Amniotic epithelial cell (primary cell): ENCODE measurements around the gene POU2AF1.

Experiments used
- DNase-seq: peaks from one replicate; pipeline ENCODE4 v3.0.0-alpha.2; 2010; ENCODE audit warnings: low read depth

The POU2AF1 gene, protein sequence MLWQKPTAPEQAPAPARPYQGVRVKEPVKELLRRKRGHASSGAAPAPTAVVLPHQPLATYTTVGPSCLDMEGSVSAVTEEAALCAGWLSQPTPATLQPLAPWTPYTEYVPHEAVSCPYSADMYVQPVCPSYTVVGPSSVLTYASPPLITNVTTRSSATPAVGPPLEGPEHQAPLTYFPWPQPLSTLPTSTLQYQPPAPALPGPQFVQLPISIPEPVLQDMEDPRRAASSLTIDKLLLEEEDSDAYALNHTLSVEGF

DNA sequence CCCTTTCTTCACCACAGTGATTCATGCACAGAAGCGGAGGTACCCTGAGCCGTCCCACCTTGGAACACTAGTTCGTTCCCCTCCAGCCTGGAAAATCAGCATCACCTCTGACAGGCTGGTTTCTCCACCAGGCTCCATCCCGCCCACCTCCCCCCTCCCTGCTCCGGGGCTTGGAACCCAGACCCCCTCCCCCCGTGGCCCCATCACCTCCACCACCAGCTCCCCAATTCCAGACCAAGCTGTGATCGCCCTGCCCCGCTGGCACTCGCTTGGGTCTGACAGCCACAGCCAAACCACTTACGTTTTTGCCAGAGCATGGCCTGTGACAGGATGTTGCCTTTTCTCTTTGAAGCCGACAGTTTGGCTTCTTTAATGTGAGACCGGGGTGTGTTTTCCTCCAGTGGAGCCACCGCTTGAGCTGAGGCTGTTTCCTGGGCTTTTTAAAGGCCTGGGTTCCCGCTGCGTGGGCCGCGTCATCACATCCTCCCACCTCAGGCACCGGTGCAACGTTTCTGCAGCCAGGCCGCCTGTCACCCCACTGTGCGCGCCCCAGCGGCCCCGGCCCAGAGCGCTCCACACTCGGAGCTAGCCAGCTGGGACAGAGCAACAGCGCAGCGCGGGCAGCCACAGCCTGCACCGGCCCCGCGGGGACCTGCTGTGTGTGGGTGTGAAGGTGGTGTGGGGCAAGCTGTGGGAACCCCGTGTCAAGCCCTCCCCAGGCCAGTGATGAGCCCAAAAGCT, at the start of gene POU2AF1:
TSS of gene POU2AF1 (minus strand) at position 415 of the 741 bp plus-strand sequence. CDS start at position 317, 98 bp downstream.
- peak; percentile 58 for DNase-seq

DNA sequence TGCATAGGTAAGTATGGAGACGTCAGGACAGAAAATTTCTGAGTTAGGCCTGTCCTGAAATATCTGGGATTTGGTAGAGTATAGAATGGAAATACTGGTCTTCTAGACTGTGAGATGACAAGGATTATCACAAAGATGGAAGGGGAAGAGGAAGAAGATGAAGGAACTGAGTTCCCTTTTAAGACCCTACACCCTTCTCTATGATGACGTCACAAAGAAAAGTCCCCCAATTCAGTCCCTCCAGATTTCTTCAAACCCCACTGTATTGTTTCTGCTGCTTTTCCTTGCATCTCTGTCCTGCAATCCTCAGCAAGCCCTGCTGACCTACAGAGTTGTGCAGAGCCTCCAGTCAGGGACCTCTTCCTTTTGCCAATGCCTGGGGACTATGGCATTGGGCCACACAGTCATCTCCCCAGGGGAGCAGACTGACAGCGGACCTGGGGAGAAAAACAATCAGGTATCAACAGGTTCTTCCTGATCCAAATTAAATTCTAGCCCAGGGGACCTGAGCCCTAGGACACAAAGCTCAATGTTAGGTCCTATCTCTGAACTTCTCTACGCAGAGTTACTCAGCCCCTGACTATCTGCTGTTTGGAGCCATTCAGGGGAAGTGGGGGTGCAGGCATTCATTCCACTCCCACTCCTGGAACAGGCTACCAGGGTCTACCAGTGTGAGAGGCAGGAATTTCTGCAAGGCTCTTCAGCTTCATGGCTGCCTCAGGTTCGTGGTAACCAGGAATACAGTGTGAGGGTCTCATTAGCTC, 49.2 kb upstream of the POU2AF1 start:
- DNase-seq: no peak

DNA sequence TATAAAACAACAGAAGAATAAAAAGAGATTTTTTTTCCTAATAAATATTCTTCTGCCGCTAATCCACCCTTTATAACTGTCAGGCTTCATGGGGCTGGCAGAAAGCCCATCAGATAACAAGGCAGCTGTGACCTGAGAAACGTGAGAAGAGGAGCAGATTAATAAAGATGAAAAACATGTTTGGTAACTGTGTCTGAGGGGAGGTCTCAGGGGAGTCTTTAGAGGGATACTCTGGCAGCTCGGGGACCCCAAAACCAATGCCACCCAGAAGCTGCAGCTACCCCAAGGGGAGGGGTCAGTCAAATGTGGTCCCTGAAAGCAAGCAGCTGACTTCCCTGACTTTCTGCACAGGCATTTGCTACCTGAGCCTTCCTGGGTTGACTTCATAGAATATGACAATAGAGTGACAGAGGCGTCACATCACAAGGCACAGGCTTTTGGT, 48.4 kb upstream of the POU2AF1 start:
- peak; percentile 29 for DNase-seq

DNA sequence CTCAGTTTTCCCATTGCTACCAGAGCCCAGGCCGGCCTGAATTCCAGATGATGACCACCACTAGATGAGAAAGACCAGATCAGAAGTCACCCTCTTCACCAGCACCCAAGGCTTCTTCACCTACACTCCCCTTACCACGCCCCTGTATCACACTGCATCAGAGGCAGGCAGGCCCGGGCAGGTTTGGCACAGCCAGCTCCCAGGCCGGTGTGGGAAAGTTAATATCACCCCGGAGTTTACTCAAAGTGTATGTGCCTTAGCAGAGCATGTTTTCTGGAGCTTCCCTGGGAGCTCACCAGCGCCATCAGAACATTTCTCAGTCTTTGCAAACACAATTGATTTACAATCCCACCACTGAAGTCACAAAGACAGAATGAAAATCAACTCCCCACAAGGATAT, 47.5 kb upstream of the POU2AF1 start:
- DNase-seq: no peak

DNA sequence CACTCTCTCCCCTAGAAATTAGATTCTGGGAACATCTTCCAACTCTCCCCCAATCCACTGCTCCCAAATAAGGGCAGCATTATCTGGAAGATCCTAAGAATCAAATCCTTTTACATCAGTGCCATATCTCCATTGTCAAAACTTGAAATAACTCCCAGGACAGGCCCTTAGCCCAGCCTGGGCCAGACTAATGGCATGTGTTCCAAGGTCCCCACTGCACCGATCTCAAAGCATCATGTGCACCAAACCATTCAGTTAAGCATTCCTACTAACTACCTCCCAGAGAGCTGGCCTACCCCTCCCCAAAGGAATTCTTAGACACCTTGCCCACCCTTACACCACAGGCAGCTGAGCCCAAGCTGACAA, 44.2 kb upstream of the POU2AF1 start:
- no peak for DNase-seq

DNA sequence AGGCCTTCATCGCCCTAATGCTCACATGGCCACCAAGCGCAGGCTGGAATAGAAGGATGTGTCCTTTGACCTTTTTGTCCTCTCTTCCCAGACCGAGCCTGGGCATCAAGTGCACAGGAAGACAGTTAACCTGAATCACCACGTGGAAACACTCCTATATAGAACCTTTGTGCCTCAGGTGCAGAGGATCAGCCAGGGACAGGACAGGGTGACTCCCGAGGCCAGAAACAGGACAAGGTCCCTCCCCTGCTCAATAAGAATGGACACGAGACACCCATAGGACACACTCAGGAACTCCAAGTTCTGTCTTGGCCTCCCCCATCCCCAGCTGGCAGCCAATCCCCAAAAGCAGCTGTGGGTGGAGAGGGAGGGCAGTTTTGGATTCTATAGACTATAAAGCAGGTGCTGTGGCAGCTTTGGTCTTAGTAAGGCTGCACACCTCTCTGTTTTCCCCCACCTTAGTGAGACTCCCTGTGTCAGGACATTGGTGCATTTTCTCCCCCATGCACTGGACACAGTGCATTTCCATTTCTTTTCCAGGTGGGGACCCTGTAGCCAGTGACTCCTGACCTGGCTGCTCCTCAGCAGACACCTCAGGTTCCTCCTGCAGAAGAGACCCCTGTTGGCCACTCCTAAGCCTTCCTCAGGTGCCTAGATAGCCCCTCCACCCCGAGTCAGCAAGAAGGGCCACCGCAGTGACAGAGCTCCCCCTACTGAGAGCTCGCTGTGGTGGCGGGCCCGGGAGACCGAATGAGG, 43.6 kb upstream of the POU2AF1 start:
- DNase-seq: peak; percentile 34

DNA sequence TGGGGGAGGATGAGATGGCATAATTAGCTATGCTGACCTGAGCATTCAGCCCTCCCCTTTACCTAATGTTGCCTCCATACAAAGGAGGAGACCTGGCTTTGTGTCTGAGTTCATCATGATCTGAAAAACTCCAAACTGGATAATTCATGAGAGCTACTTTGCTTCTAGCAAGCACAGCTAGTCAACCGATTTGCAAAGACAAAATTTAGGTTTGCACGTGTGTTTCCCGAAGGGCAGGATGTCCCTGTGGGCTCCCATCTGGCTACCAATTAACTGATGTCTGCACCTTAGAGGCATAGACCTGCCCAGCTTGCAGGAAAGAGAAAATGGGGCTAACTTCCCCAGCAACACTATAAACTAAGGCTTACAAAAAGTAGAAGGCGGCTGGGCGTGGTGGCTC, 42.2 kb upstream of the POU2AF1 start:
- DNase-seq: no peak

DNA sequence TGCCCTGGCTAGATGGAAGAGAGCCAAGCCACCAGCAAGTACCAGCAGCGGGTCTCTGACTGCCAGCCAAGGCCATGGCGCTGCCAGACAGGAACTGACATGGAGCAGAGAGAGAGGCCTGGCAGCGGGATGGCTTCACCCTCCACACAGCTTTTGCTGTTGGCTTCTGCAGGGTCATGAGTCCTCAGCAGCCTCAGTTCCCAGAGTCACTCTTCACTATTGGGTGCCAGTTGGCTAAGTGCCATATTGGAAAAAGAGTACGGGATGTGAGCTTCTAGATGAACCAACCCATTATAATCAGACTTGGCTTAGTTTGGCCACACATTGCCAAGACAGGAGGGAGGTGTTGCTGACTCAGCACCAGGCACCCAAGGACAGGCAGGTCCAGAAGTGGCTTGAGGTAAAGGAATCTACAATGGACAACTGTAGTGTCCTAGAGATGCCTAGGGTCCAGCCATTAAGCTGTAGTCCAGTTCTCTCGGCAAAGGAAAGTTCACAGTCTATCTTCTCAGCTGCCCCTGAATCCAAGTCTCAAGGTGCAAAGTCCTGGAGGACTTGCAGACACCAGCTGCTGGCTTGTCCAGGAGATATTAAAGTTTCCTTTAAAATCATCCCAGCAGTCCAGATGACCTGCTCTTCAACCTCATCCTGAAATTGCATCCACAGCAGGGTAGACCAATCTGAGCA, 40.7 kb upstream of the POU2AF1 start:
- DNase-seq: no peak

DNA sequence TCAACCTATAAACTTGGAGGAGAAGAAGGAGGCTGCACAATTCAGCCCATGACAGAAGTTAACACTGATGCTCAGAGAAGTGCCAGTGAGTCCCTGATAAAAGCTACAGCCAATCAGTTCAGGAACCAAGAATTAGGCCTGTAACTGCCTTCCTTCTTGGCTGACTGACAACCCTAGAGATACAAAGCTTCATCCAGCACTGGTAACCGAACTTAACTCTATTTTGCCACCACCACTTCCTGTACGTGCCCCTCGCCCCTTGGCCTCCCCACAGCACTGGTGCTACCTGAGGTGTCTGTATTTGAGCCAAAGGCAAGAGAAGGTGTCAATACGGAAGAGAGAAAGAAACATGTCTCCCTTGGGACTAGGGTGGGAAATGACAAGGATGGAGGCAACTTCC, 40.1 kb upstream of the POU2AF1 start:
- no peak for DNase-seq

DNA sequence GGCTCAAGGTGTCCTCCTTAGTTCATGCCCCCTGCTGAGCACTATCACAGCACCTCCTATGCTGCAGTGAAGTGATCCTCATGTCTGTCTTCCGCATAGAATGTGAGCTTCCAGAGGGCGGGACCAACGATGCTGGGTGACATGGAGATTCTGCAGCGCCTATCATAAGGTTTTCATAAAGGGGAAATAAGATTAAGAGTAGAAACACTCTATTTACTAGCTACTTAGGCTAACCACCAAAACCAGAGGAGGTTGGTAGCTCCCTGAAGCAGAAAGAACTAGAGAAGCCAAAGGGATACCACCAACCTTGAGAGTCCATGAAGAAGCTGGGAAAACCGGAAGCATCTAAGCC, 39.3 kb upstream of the POU2AF1 start:
- no peak for DNase-seq

DNA sequence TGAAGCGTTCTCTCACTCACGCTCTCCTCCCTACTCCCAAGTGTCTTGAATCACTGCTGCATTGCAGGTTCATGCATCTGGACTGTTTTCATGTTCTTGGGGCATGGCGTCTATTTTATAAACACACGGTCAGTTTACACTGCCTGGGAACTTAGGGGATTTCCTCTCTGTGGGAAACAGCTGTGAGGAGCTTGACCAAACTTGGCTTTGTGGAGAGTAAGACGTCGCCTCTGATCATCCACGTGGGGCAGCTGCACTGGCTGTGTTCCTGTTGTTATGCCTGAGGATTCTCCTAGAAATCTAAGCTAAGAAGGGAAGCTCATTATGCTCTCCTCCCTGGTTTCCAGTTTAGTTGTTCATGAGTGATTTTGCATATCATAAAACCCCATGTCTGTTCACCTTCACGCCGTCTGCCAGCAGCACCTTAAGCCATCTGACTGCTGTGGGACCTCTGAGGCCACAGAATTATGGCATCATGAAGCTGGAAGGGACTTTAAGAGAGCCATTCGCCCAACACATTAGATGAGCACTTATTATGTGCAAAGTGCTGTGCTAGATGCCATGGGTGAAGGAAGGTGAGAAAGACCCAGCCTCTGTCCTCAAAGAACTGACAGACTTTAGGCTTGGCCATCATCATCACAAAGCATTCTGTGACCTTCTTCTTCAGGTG, 38.8 kb upstream of the POU2AF1 start:
- DNase-seq: peak; percentile 64

DNA sequence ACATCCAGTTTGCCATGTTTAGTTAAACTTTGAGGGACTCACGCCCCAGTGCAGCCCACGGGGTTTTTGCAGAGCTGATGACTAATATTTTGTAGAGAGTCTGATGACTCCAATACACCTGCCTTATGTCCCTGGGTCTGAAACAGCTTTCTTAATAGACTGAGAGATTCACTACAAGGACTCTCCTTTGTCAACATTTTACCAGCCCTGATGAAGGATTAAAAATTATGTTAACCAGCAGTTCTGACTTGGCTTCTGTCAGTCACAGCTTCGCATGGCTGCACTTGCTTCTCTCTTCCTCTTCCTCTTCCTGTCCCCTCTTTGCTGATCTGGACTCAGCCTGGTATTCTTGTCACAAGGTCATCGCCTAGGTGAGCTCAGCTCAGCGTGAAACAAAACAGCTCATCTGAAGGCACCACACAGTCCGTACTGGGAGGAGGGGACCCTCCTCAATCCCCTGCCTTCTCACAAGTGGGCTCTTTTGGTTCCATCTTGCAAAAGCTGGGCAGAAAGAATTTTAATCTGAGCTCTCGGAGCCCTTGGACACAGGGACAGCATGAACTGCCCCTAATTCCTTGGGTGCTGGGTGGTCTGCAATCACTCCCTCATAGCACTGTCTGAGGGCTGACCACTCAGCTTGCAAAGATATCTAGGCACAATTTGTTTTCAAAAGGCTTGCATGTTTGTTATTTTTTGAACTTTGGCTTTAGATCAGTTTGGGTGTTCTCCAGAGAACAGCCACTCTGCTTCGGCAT, 38.1 kb upstream of the POU2AF1 start:
- DNase-seq: no peak

DNA sequence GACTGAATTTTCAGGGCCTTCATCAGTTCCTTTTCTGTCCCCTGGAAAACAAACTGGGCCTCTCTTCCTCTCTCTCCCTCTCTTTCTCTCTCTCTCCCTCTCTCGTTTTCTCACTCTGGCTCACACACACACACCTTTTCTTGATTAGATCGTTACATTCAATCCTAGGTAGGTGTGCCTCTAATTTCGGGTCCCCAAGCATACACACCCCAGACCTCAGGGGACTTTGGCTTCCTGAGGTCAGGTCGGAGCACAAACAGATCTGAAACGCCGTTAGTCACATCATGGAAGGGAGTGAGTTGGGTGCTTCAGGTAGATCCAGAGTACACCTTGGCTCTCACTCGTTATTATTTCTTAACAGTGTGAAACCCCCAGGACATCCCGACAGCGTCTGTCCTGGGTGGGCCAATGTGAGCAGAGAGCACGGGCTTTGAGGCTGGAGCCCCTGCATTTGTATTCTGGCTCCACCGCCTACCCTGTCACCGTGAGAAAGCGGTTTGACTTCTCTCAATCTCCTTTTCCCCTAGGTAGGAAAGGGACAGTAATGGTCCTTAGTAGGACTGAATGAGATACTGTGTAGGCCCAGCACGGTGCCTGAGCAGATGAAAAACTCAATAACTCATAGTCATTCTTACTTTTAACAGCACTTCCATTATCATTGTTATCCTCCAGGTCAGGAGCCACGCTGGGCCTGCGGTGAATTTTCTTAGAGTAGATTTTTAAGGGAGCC, 37.3 kb upstream of the POU2AF1 start:
- DNase-seq: no peak

DNA sequence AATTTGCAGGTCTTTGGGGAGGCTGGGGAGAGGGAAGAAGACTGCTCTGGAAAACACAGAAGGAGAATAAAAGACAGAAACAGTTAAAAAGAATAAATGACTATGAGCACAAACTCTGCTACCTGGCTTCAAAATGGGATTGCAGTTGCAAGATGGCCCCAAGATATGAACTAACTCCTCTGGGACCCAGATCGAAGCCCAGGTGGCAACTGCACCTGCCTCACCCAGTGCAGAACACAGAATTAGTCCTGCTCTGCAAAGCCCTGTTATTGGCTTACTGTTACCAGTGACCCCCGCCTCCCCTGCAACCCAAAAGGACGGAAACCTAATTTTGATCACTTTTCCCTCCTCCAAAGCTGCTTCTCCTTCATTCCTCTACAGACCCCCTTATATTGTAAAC, 35.9 kb upstream of the POU2AF1 start:
- no peak for DNase-seq

DNA sequence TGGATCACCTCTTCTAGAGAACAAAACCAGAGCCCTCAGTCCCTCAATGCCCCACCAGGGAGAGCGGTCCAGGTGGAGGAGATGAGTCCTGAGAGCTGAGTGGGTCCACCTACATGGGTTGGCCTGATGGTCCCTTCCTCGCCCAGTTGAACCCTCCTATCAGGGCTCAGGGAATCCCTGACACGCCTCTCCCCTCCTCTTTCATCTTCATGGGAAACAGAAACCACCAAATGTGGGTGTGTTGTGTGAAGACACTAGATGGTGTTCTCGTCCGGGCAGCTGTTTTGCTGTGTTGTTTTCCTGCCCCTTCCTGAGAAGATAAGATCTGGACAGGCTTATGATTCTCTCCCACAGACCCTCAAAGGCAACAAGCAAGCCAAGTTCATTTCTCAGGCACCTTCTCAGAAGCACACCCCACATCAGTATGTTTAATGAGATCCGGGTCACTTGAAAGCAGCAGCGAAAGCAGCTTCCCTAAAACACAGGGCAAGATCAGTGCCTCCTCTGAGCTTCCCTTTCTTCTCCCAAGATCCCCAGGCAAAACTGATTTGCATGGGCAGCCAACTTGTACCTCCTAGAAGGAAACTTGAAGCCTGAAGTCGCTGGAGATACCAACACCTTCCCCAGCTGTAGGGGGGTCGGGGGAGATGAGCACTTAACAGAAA, 35.3 kb upstream of the POU2AF1 start:
- DNase-seq: peak; percentile 24

DNA sequence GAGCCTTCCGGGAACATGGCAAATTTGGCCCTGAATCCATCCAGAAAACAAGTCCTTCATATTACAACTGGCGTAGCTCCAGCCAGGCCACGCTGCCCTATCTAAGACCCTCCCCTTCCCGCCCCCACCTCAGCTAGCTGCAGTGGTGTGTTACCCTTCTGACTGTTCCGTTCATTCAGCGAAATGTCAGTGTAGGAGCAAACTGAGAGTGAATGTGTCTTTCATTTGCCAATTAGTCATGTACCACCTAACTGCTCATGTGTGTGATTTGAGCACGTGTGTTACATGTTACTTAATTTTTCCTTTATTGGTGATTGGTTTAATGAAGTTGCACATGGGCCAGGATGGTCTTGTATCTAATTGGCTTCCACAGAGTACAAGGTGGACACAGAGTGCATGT, 34.8 kb upstream of the POU2AF1 start:
- DNase-seq: no peak

DNA sequence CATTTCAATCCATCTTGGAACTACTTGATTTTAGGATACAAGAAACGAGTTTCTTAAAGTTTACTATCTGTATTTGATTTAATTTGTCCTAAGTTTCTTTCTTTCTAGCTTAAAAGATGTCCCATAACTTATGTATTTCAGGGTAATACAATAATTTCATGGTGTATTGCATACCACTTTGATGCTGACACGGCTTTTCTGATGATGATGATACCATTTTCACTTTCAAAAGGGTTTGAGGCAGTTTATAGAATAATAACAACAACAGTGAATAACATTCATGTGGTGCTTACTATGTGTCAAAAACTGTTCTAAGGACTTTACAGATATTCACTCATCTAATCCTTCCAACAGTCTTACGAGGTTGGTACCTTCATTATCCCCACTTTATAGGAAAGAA, 33.2 kb upstream of the POU2AF1 start:
- DNase-seq: no peak

DNA sequence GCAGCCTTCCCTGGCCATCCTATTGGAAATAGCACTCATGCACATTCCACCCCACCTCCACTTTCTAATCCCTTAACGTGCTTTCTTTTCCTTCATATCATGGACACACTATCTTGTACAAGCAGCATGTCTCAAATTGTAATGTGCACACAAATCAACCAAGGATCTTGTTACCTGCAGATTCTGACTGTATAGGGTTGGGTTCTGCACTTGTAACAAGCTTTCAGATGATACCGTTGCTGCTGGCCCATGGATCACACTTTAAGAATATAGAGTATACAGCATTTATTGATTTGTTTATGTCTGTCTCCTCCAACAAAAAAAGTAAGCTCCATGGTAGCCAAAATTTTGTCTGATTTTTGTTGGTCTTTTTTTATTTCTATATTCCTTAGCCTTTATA, 32.4 kb upstream of the POU2AF1 start:
- DNase-seq: no peak

DNA sequence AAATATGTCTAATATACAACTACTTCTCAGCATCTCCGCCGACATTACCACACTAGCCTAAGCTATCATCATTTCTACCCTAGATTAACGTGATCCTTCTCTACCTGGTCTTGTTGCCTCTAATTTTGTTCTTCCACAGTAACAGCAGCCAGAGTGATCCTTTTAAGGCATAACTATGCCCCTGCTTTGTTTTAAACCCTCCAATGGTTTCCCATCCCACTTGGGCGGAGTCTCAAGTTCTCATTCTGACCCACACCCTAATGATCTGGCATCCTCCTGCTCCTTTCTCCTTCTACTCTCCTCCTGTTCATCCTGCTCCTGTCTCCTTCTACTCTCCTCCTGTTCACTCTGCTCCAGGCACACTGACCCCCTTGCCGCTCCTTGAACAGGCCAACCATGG, 31.9 kb upstream of the POU2AF1 start:
- no peak for DNase-seq
